Progenitor cell of endocrine pancreas (in vitro differentiated cells): ENCODE measurements around the gene ZNF398. TPM values are rescaled to one million over a fixed set of nuclear protein-coding genes. Genes with fewer than 3 reads are reported as not detected.

Experiments
- DNase-seq: peaks from one replicate; pipeline ENCODE4 v3.0.0; 2021; ENCODE audit warnings: low spot score; ENCODE audit not compliant: unreplicated experiment
- H3K27ac Mint-ChIP-seq: 2 replicates; pipeline ENCODE4 v1.8.0; 2021; ENCODE audit warnings: mild to moderate bottlenecking, moderate library complexity, mixed read lengths
- H3K27me3 Mint-ChIP-seq: 2 replicates; pipeline ENCODE4 v1.8.0; 2021; ENCODE audit warnings: mixed read lengths
- H3K36me3 Mint-ChIP-seq: 2 replicates; pipeline ENCODE4 v1.8.0; 2022; ENCODE audit warnings: mixed read lengths; ENCODE audit not compliant: insufficient read depth
- H3K4me1 Mint-ChIP-seq: 2 replicates; pipeline ENCODE4 v1.8.0; 2021; ENCODE audit warnings: low read depth, mixed read lengths
- H3K4me3 Mint-ChIP-seq: 2 replicates; pipeline ENCODE4 v1.8.0; 2021; ENCODE audit warnings: low read depth, mild to moderate bottlenecking, moderate library complexity, mixed read lengths
- H3K9me3 Mint-ChIP-seq: 2 replicates; pipeline ENCODE4 v1.8.0; 2021; ENCODE audit warnings: low read depth, mixed read lengths
- total RNA-seq: library from RNA; stranded (reverse); gene quantifications from 2 replicates; pipeline ENCODE4 v1.2.1, GENCODE V29; 2021
- TF ChIP-seq, protein P1 (sequence below): fragments of 200-600 bp; sonication (generic); IDR thresholded peaks from one replicate; pipeline ENCODE4 v1.5.0; 2021; ENCODE audit warnings: antibody characterized with exemption, mild to moderate bottlenecking; ENCODE audit not compliant: unreplicated experiment

The ZNF398 gene
- total RNA-seq, 1 donor from 2014 or later: 17.5 TPM

DNA sequence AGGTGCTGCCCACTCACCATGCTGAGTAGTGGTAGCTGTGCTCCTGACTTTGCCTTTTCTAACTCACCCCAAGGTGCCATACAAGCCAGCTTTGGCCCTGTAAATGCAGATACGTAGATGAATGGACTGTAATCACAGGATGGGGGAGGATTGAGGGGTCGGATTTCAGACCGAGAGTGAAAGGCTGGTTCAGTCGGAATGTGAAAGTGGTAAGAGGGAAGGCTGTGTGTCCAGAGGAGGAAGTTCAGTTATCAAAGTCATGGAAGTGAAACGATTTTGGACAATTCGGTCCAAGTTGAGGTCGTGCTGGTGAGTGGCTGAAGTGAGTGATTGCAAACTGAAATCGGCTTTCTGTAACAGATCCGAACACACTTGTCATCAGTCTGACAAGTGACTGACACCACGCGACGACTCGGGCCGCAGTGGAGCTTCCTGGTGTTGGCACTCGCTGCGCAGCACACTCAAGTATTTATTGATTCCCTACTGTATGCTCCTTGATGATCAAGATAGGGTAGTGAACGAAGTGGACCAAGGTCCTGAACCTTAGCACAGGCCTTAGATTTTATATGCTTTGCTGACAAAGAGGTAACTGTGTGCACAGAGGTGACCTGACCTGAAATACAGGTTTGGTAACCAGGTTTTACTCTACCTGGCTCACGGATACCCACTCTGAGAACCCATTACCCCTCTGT, 58.6 kb downstream of the ZNF398 start:
- Mint-ChIP-seq H3K27me3 (no peaks in the 10 kb centered on the region), H3K4me3 (peak overlapping the region; percentile 54), H3K4me1 (peaks cover 31% of the 10 kb centered on the region), H3K36me3 (peaks cover 59% of the 10 kb centered on the region), H3K9me3 (no peaks in the 10 kb centered on the region), H3K27ac (peak overlapping the region; percentile 94)
- TF ChIP-seq, protein P1, sequence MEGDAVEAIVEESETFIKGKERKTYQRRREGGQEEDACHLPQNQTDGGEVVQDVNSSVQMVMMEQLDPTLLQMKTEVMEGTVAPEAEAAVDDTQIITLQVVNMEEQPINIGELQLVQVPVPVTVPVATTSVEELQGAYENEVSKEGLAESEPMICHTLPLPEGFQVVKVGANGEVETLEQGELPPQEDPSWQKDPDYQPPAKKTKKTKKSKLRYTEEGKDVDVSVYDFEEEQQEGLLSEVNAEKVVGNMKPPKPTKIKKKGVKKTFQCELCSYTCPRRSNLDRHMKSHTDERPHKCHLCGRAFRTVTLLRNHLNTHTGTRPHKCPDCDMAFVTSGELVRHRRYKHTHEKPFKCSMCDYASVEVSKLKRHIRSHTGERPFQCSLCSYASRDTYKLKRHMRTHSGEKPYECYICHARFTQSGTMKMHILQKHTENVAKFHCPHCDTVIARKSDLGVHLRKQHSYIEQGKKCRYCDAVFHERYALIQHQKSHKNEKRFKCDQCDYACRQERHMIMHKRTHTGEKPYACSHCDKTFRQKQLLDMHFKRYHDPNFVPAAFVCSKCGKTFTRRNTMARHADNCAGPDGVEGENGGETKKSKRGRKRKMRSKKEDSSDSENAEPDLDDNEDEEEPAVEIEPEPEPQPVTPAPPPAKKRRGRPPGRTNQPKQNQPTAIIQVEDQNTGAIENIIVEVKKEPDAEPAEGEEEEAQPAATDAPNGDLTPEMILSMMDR: no peak
- DNase-seq: peak; percentile 17

DNA sequence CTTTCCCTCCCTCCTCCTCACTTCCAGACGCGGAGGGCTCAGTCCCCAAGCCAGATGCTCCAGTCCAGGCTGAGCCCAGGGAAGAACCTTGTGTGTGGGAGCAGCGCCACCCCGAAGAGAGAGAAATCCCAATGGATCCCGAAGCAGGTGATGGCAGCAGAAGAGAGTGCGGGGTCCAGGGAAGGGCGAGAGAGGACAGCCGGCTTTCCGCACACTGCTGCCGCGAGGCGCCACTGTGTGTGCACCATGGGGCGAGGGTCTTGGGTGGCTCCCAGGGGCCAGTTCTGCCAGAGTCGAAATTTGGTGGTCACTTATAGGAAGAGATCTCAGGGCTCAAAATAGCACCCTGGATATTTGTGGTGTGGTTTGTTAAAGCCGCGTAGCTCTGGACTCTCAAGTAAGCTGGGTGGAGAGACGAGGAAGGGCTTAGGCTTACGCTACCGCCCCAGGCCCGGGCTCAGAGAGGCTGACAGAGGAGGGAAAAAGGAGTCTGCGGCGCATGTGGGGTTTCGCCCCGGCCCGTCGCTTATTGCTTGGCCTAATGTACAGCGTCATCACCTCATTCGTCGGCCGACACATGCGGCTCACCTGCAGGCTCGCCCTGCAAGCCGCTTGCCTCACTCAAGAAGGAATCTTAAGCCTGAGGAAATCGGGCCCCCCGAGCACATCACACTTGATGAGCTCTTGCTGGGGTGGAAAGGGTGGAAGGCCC, 60.2 kb downstream of the ZNF398 start:
- peaks cover 31% of the 10 kb centered on the region for H3K4me1 Mint-ChIP-seq
- peaks cover 60% of the 10 kb centered on the region for H3K36me3 Mint-ChIP-seq
- H3K27ac Mint-ChIP-seq: no peak overlapping the region

GRCh38 chr7:149209518-149210269, 62.4 kb downstream of the ZNF398 start:
- H3K27me3 Mint-ChIP-seq: no peaks in the 10 kb centered on the region
- peaks cover 23% of the 10 kb centered on the region for H3K4me1 Mint-ChIP-seq
- H3K9me3 Mint-ChIP-seq: no peaks in the 10 kb centered on the region
- H3K27ac Mint-ChIP-seq: peak overlapping the region; percentile 71
- no peak for DNase-seq
- H3K4me3 Mint-ChIP-seq: no peak overlapping the region
- TF ChIP-seq, protein P1: peak; percentile 60
- peaks cover 47% of the 10 kb centered on the region for H3K36me3 Mint-ChIP-seq

More for the DNA sequence above, 60.2 kb downstream of the ZNF398 start:
- no peaks in the 10 kb centered on the region for H3K27me3 Mint-ChIP-seq
- no peaks in the 10 kb centered on the region for H3K9me3 Mint-ChIP-seq
- TF ChIP-seq, protein P1: no peak
- DNase-seq: no peak
- no peak overlapping the region for H3K4me3 Mint-ChIP-seq

- peaks cover 19% of the 10 kb centered on the region for H3K4me1 Mint-ChIP-seq
- peaks cover 47% of the 10 kb centered on the region for H3K36me3 Mint-ChIP-seq
- no peak overlapping the region for H3K4me3 Mint-ChIP-seq
- H3K9me3 Mint-ChIP-seq: no peaks in the 10 kb centered on the region
- TF ChIP-seq, protein P1: no peak
- H3K27ac Mint-ChIP-seq: no peak overlapping the region
- no peak for DNase-seq
- H3K27me3 Mint-ChIP-seq: no peaks in the 10 kb centered on the region
Measured at GRCh38 chr7:149210551-149210950, 63.3 kb downstream of the ZNF398 start.
